H1 (cell line): ENCODE data around the gene MEIS2. TPM values are rescaled to one million over a fixed set of nuclear protein-coding genes. Genes with fewer than 3 reads are reported as not detected.

Experiments used
- CTCF ChIA-PET: fragments of 300-600 bp; sonication (Branson Sonifier 250); formaldehyde crosslinking; loops from one replicate; lab custom pipeline; 2021; ENCODE audit not compliant: partially characterized antibody; lab: Charles Lee
- POLR2A ChIA-PET: fragments of 300-600 bp; sonication (Branson Sonifier 250); formaldehyde crosslinking; loops from one replicate; lab custom pipeline; 2021; ENCODE audit warnings: inconsistent platforms; ENCODE audit not compliant: partially characterized antibody; lab: Charles Lee
- DNase-seq, 2 experiments: peaks; one replicate each; pipeline versions ENCODE4 v3.0.0 to v3.0.0-alpha.2; 2010 to 2022; ENCODE audit warnings: low spot score in 2 of 2, low read depth in 1 of 2, mixed read lengths in 1 of 2
- FAIRE-seq: peaks from 2 replicates; lab custom pipeline; 2011; peaks lifted over from hg19 to GRCh38; lab: Jason Lieb, UNC
- H2AFZ ChIP-seq: 2 replicates; pipeline ENCODE4 v1.8.1; 2012; ENCODE audit warnings: low read length, inconsistent platforms
- H2AK5ac ChIP-seq: 2 replicates; pipeline ENCODE4 v1.6.1; 2013; ENCODE audit warnings: low read depth, low read length
- H2BK120ac ChIP-seq: replicated peaks from 2 replicates; pipeline ENCODE3; 2013; ENCODE audit warnings: low read depth, low read length, inconsistent platforms
- H2BK12ac ChIP-seq: 2 replicates; pipeline ENCODE4 v1.6.1; 2013; ENCODE audit warnings: low read depth, low read length
- H2BK15ac ChIP-seq: 2 replicates; pipeline ENCODE4 v1.6.1; 2013; ENCODE audit warnings: low read length
- H2BK20ac ChIP-seq: 2 replicates; pipeline ENCODE4 v1.6.1; 2013; ENCODE audit warnings: low read length
- H2BK5ac ChIP-seq: 2 replicates; pipeline ENCODE4 v1.6.1; 2013; ENCODE audit warnings: low read depth, low read length
- H3K14ac ChIP-seq: 2 replicates; pipeline ENCODE4 v1.6.1; 2013; ENCODE audit warnings: inconsistent platforms; ENCODE audit not compliant: insufficient read length
- H3K18ac ChIP-seq: 2 replicates; pipeline ENCODE4 v1.6.1; 2013; ENCODE audit warnings: low read length; ENCODE audit errors: extremely low read depth
- H3K23ac ChIP-seq: 2 replicates; pipeline ENCODE4 v1.6.1; 2013; ENCODE audit warnings: inconsistent platforms; ENCODE audit not compliant: insufficient read length
- H3K23me2 ChIP-seq: 2 replicates; pipeline ENCODE4 v1.6.1; 2013; ENCODE audit warnings: low read depth, low read length
- H3K27ac ChIP-seq: 2 replicates; pipeline ENCODE4 v1.6.1; 2011; ENCODE audit warnings: low read depth, low read length, inconsistent platforms
- H3K27me3 ChIP-seq, 4 experiments: replicated peaks in 1 of 4; 1 replicate in 1 of 4; 2 replicates in 3 of 4; pipeline versions ENCODE4 v1.6.1 to v1.8.1; 2011 to 2013; ENCODE audit warnings: low read length in 3 of 4, mild to moderate bottlenecking in 3 of 4, inconsistent platforms in 2 of 4, mixed read lengths in 2 of 4, moderate library complexity in 1 of 4; ENCODE audit not compliant: control insufficient read depth in 3 of 4, insufficient read depth in 3 of 4; ENCODE audit errors: extremely low read depth in 1 of 4
- H3K36me3 ChIP-seq, 4 experiments: 2 replicates each; pipeline versions ENCODE4 v1.6.1 to v1.8.1; 2011 to 2013; ENCODE audit warnings: mild to moderate bottlenecking in 4 of 4, low read length in 3 of 4, moderate library complexity in 2 of 4, control low read depth in 1 of 4, inconsistent platforms in 1 of 4; ENCODE audit not compliant: insufficient read depth in 4 of 4, control insufficient read depth in 2 of 4
- H3K4ac ChIP-seq: replicated peaks from 2 replicates; pipeline ENCODE3; 2013; ENCODE audit warnings: low read length, low read depth, mixed read lengths, inconsistent platforms; ENCODE audit not compliant: insufficient read length
- H3K4me1 ChIP-seq, 4 experiments: replicated peaks in 1 of 4; 1 replicate in 1 of 4; 2 replicates in 3 of 4; pipeline versions ENCODE4 v1.6.1 to v1.8.1; 2011 to 2013; ENCODE audit warnings: low read length in 3 of 4, inconsistent platforms in 2 of 4, mixed read lengths in 1 of 4; ENCODE audit not compliant: insufficient read depth in 4 of 4, control insufficient read depth in 3 of 4
- H3K4me2 ChIP-seq, 2 experiments: 2 replicates each; pipeline versions ENCODE4 v1.6.1 to v1.8.1; 2011 to 2013; ENCODE audit warnings: low read depth in 2 of 2, low read length in 2 of 2, control low read depth in 1 of 2, inconsistent platforms in 1 of 2, mild to moderate bottlenecking in 1 of 2; ENCODE audit not compliant: insufficient read depth in 1 of 2
- H3K4me3 ChIP-seq, 4 experiments: fragments of 200-600, 300-600 bp in 1 of 4; sonication (generic), shearing (Covaris generic), sonication (Bioruptor Twin) in 1 of 4; 2 replicates each; pipeline versions ENCODE4 v1.5.1 to v1.8.1; 2011 to 2016; ENCODE audit warnings: low read length in 4 of 4, low read depth in 3 of 4, control low read depth in 2 of 4, inconsistent platforms in 2 of 4, mild to moderate bottlenecking in 2 of 4, mixed read lengths in 1 of 4, moderate library complexity in 1 of 4; ENCODE audit not compliant: insufficient read depth in 2 of 4; ENCODE audit errors: extremely low read depth in 1 of 4
- H3K56ac ChIP-seq: replicated peaks from 2 replicates; pipeline ENCODE3; 2013; ENCODE audit warnings: low read depth, mild to moderate bottlenecking, mixed read lengths, low read length, inconsistent platforms; ENCODE audit not compliant: insufficient read length
- H3K79me1 ChIP-seq: 2 replicates; pipeline ENCODE4 v1.6.1; 2013; ENCODE audit warnings: low read depth, low read length, control low read depth
- H3K79me2 ChIP-seq, 2 experiments: 2 replicates each; pipeline versions ENCODE4 v1.6.1 to v1.8.1; 2012 to 2013; ENCODE audit warnings: low read length in 2 of 2, mild to moderate bottlenecking in 2 of 2, inconsistent platforms in 1 of 2; ENCODE audit not compliant: insufficient read depth in 2 of 2, control insufficient read depth in 1 of 2
- H3K9ac ChIP-seq, 4 experiments: replicated peaks in 1 of 4; 1 replicate in 1 of 4; 2 replicates in 3 of 4; pipeline versions ENCODE4 v1.6.1 to v1.8.1; 2011 to 2013; ENCODE audit warnings: low read depth in 3 of 4, low read length in 3 of 4, control low read depth in 2 of 4, mild to moderate bottlenecking in 2 of 4, moderate library complexity in 2 of 4, inconsistent platforms in 1 of 4; ENCODE audit errors: extremely low read depth in 1 of 4
- H3K9me3 ChIP-seq, 2 experiments: 2 replicates each; pipeline versions ENCODE4 v1.6.1 to v1.8.1; 2012 to 2013; ENCODE audit warnings: mild to moderate bottlenecking in 2 of 2, moderate library complexity in 2 of 2, control low read depth in 1 of 2, inconsistent platforms in 1 of 2, low read depth in 1 of 2, low read length in 1 of 2, mixed read lengths in 1 of 2; ENCODE audit not compliant: insufficient read depth in 2 of 2
- H4K20me1 ChIP-seq, 2 experiments: replicated peaks in 1 of 2; 2 replicates each; pipeline versions ENCODE3 to v1.8.1; 2011 to 2013; ENCODE audit warnings: inconsistent platforms in 2 of 2, low read length in 2 of 2, mild to moderate bottlenecking in 1 of 2; ENCODE audit not compliant: insufficient read depth in 2 of 2, control insufficient read depth in 1 of 2
- H4K5ac ChIP-seq: 2 replicates; pipeline ENCODE4 v1.6.1; 2013; ENCODE audit warnings: low read length, low read depth, mixed read lengths, inconsistent platforms; ENCODE audit not compliant: insufficient read length
- H4K8ac ChIP-seq: 2 replicates; pipeline ENCODE4 v1.8.0; 2013; ENCODE audit warnings: mild to moderate bottlenecking, moderate library complexity, low read length, inconsistent platforms; ENCODE audit not compliant: insufficient read depth; ENCODE audit errors: extremely low read depth
- H4K91ac ChIP-seq: replicated peaks from 2 replicates; pipeline ENCODE3; 2013; ENCODE audit warnings: low read length, mixed read lengths, inconsistent platforms; ENCODE audit not compliant: insufficient read length
- BACH1 ChIP-seq: IDR thresholded peaks from 2 replicates; pipeline ENCODE4 v1.6.1; 2012; ENCODE audit warnings: low read length, improper control_type of control experiment
- CEBPB ChIP-seq: IDR thresholded peaks from 2 replicates; pipeline ENCODE4 v1.6.1; 2012; ENCODE audit warnings: low read depth, low read length
- EZH2 ChIP-seq: fragments of 200-600 bp; sonication (generic); IDR thresholded peaks from 2 replicates; pipeline ENCODE4 v1.7.1; 2012; ENCODE audit warnings: low read depth, mild to moderate bottlenecking, moderate library complexity, low read length, inconsistent platforms; ENCODE audit not compliant: severe bottlenecking
- JUND ChIP-seq: IDR thresholded peaks from 2 replicates; pipeline ENCODE4 v1.6.1; 2011; ENCODE audit warnings: mild to moderate bottlenecking, improper control_type of control experiment, low read length
- MAFK ChIP-seq: IDR thresholded peaks from 2 replicates; pipeline ENCODE4 v1.6.1; 2012; ENCODE audit warnings: low read depth, mild to moderate bottlenecking, improper control_type of control experiment, low read length
- POU5F1 ChIP-seq: IDR thresholded peaks from 2 replicates; pipeline ENCODE4 v1.6.1; 2011; ENCODE audit warnings: low read depth, mild to moderate bottlenecking, low read length, moderate library complexity
- RAD21 ChIP-seq, 2 experiments: IDR thresholded peaks in 1 of 2; conservative IDR thresholded peaks in 1 of 2; 2 replicates each; pipeline ENCODE4 v1.6.1; 2011; ENCODE audit warnings: low read depth in 2 of 2, low read length in 2 of 2, improper control_type of control experiment in 1 of 2, inconsistent platforms in 1 of 2, mild to moderate bottlenecking in 1 of 2, moderate library complexity in 1 of 2
- SAP30 ChIP-seq: fragments of 300-600 bp; sonication (generic); IDR thresholded peaks from 2 replicates; pipeline ENCODE4 v1.7.1; 2012; ENCODE audit warnings: low read length, moderate library complexity, mild to moderate bottlenecking, inconsistent platforms; ENCODE audit not compliant: insufficient read depth, insufficient replicate concordance
- SUZ12 ChIP-seq: fragments of 200-600 bp; sonication (generic); IDR thresholded peaks from 2 replicates; pipeline ENCODE4 v1.6.1; 2012; ENCODE audit warnings: mild to moderate bottlenecking, inconsistent platforms, low read length, moderate library complexity, mixed read lengths
- TAF1 ChIP-seq: IDR thresholded peaks from 2 replicates; pipeline ENCODE4 v1.6.1; 2011; ENCODE audit warnings: mild to moderate bottlenecking, low read depth, low read length
- USF2 ChIP-seq: IDR thresholded peaks from 2 replicates; pipeline ENCODE4 v1.6.1; 2011; ENCODE audit warnings: low read length, improper control_type of control experiment
- polyA plus RNA-seq, 7 experiments: library from polyadenylated mRNA; depleted of rRNA in 3 of 7; stranded (reverse) in 5 of 7; unstranded in 2 of 7; fragments of >200 nt in 5 of 7; fragments of 200-250 nt in 2 of 7; gene quantifications; 1 replicate in 5 of 7; 2 replicates in 1 of 7; 4 replicates in 1 of 7; pipeline versions ENCODE4 v1.2.1 to v1.2.3, GENCODE V29; 2011 to 2013; ENCODE audit warnings: missing spikeins in 2 of 7, mixed read lengths in 2 of 7
- total RNA-seq: library from RNA; stranded (reverse); fragmentation: NEBNext Ultra II Directional; extraction: Animal tissue kit (Norgen Biotek cat#: 25700); gene quantifications from 2 replicates; pipeline ENCODE4 v1.2.1, GENCODE V29; 2021

The MEIS2 gene
- total and polyA plus RNA-seq, 2 of the 8 experiments (the other 6 are each of a cell fraction or from before 2014, with no cell fraction given) = 0.22 to 1.2 TPM

GRCh38 chr15:37076543-37076942, 23.8 kb downstream of the MEIS2 start:
- peaks cover 0 to 7% (median 1%) of the 10 kb centered on the region in 4 experiments; a peak in 1 of 7 replicates for H3K4me1 ChIP-seq
- ChIA-PET CTCF (interaction anchor here (1.2 kb wide), 1 partner anchor 10 kb away, joined by 4 read pairs; no protein-coding TSS in a partner anchor), POLR2A (no interaction called here)
- no peak overlapping the region for H2BK20ac ChIP-seq
- no peak overlapping the region for H2BK15ac ChIP-seq
- H3K18ac ChIP-seq = no peak overlapping the region
- H3K79me1 ChIP-seq = no peaks in the 10 kb centered on the region
- no peak overlapping the region for H3K56ac ChIP-seq
- H3K79me2 ChIP-seq = no peaks in the 10 kb centered on the region
- no peak overlapping the region for H2BK120ac ChIP-seq
- H2BK5ac ChIP-seq = no peak overlapping the region
- FAIRE-seq (no peak), DNase-seq (no peak)
- H3K4ac ChIP-seq = no peak overlapping the region
- no peak overlapping the region for H4K91ac ChIP-seq
- no peak overlapping the region for H2AFZ ChIP-seq
- H4K8ac ChIP-seq = no peak overlapping the region
- no peak overlapping the region for H3K9ac ChIP-seq
- H3K9me3 ChIP-seq = no peaks in the 10 kb centered on the region
- H3K4me2 ChIP-seq = no peak overlapping the region
- H3K36me3 ChIP-seq = no peaks in the 10 kb centered on the region
- no peak overlapping the region for H2AK5ac ChIP-seq
- no peaks in the 10 kb centered on the region for H3K23me2 ChIP-seq
- H4K20me1 ChIP-seq = no peaks in the 10 kb centered on the region
- no peak overlapping the region for H3K23ac ChIP-seq
- no peak overlapping the region for H3K14ac ChIP-seq
- H2BK12ac ChIP-seq = no peak overlapping the region
- no peaks in the 10 kb centered on the region for H3K27me3 ChIP-seq
- no peak overlapping the region for H4K5ac ChIP-seq
- H3K27ac ChIP-seq = no peak overlapping the region
- H3K4me3 ChIP-seq = no peak overlapping the region
- TF ChIP-seq EZH2 (no peak), SAP30 (no peak), USF2 (no peak), TAF1 (no peak), BACH1 (no peak), JUND (no peak), MAFK (no peak), RAD21 (IDR thresholded peaks at IDR 0.05 in 1 of 2, conservative IDR thresholded peaks at IDR 0.05 in 1 of 2; ENCODE audit: low read depth in 2 of 2, low read length in 2 of 2) (no peak), POU5F1 (no peak), SUZ12 (no peak), CEBPB (no peak)
